ENCODE results near the gene ATP6V0A1. TPM values are rescaled to one million over a fixed set of nuclear protein-coding genes. Genes with fewer than 3 reads are reported as not detected.

ATP6V0A1 gene
- total RNA-seq, 1 experiment from 2014 or later = 54.6 TPM

- Histone ChIP-seq H3K9me3 (ENCODE audit: low read depth, low read length, poor library complexity, severe bottlenecking) (no peaks in the 10 kb centered on the region), H3K36me3 (ENCODE audit: insufficient read depth, low read length, poor library complexity, severe bottlenecking) (no peaks in the 10 kb centered on the region), H3K27me3 (replicated peaks; ENCODE audit: insufficient read depth, low read depth, low read length, poor library complexity) (no peaks in the 10 kb centered on the region), H3K4me3 (ENCODE audit: low read depth, low read length, poor library complexity, severe bottlenecking) (no peak overlapping the region), H3K27ac (ENCODE audit: low read depth, low read length, poor library complexity, severe bottlenecking) (peak overlapping the region; percentile 63), H3K4me1 (ENCODE audit: insufficient read depth, low read length, poor library complexity, severe bottlenecking) (peaks cover 29% of the 10 kb centered on the region)
- ChIA-PET CTCF (no interaction called here), POLR2A (ENCODE audit: low non-redundant PET) (no interaction called here)
- peak; percentile 22 for DNase-seq (ENCODE audit: low spot score)
- no TSS peak for BruUV-seq (replicated peaks)
- no peak for TF ChIP-seq CTCF (conservative IDR thresholded peaks at IDR 0.05; ENCODE audit: low read depth, low read length)
- TF ChIP-seq EZH2 (IDR thresholded peaks at IDR 0.05; ENCODE audit: borderline replicate concordance, low read depth, low read length, poor library complexity, severe bottlenecking) = no peak
- intact Hi-C loops (cut with micrococcal nuclease; ENCODE audit: unreplicated experiment) = loop anchor here (5.0 to 10.0 kb wide), 2 partner anchors 113 to 205 kb away; no protein-coding TSS in a partner anchor
Measured at GRCh38 chr17:42519546-42520491, 61.1 kb downstream of the ATP6V0A1 start.

GRCh38 chr17:42520540-42520951, 61.9 kb downstream of the ATP6V0A1 start:
- H3K4me1 ChIP-seq (ENCODE audit: insufficient read depth, low read length, poor library complexity, severe bottlenecking) = peaks cover 29% of the 10 kb centered on the region
- intact Hi-C loops (cut with micrococcal nuclease; ENCODE audit: unreplicated experiment) = loop anchor here (10.0 kb wide), 1 partner anchor 206 kb away; no protein-coding TSS in a partner anchor
- POLR2A ChIA-PET (ENCODE audit: low non-redundant PET) = interaction anchor here (0.6 kb wide), 1 partner anchor 20 kb away, joined by 4 read pairs; no protein-coding TSS in a partner anchor

GRCh38 chr17:42521036-42521435, 62.4 kb downstream of the ATP6V0A1 start:
- no peak overlapping the region for H3K27ac ChIP-seq (ENCODE audit: low read depth, low read length, poor library complexity, severe bottlenecking)
- no peaks in the 10 kb centered on the region for H3K27me3 ChIP-seq (replicated peaks; ENCODE audit: insufficient read depth, low read depth, low read length, poor library complexity)
- H3K4me1 ChIP-seq (ENCODE audit: insufficient read depth, low read length, poor library complexity, severe bottlenecking) = peaks cover 29% of the 10 kb centered on the region
- CTCF ChIA-PET = no interaction called here
- DNase-seq (ENCODE audit: low spot score) = no peak
- intact Hi-C loops (cut with micrococcal nuclease; ENCODE audit: unreplicated experiment) = loop anchor here (10.0 kb wide), 1 partner anchor 206 kb away; no protein-coding TSS in a partner anchor
- H3K36me3 ChIP-seq (ENCODE audit: insufficient read depth, low read length, poor library complexity, severe bottlenecking) = no peaks in the 10 kb centered on the region
- H3K9me3 ChIP-seq (ENCODE audit: low read depth, low read length, poor library complexity, severe bottlenecking) = no peaks in the 10 kb centered on the region
- BruUV-seq (replicated peaks) = no TSS peak
- H3K4me3 ChIP-seq (ENCODE audit: low read depth, low read length, poor library complexity, severe bottlenecking) = no peak overlapping the region
- TF ChIP-seq EZH2 (IDR thresholded peaks at IDR 0.05; ENCODE audit: borderline replicate concordance, low read depth, low read length, poor library complexity, severe bottlenecking) (no peak), CTCF (conservative IDR thresholded peaks at IDR 0.05; ENCODE audit: low read depth, low read length) (no peak)
- POLR2A ChIA-PET (ENCODE audit: low non-redundant PET) = interaction anchor here (0.6 kb wide), 1 partner anchor 19 kb away, joined by 4 read pairs; no protein-coding TSS in a partner anchor

More at GRCh38 chr17:42520540-42520951, 61.9 kb downstream of the ATP6V0A1 start:
- Histone ChIP-seq H3K27me3 (replicated peaks; ENCODE audit: insufficient read depth, low read depth, low read length, poor library complexity) (no peaks in the 10 kb centered on the region), H3K4me3 (ENCODE audit: low read depth, low read length, poor library complexity, severe bottlenecking) (no peak overlapping the region), H3K36me3 (ENCODE audit: insufficient read depth, low read length, poor library complexity, severe bottlenecking) (no peaks in the 10 kb centered on the region), H3K27ac (ENCODE audit: low read depth, low read length, poor library complexity, severe bottlenecking) (peak overlapping the region; percentile 63), H3K9me3 (ENCODE audit: low read depth, low read length, poor library complexity, severe bottlenecking) (no peaks in the 10 kb centered on the region)
- DNase-seq (ENCODE audit: low spot score) = no peak
- no TSS peak for BruUV-seq (replicated peaks)
- TF ChIP-seq EZH2 (IDR thresholded peaks at IDR 0.05; ENCODE audit: borderline replicate concordance, low read depth, low read length, poor library complexity, severe bottlenecking) (no peak), CTCF (conservative IDR thresholded peaks at IDR 0.05; ENCODE audit: low read depth, low read length) (0 out of 2 replicates have a peak, but pooled peaks have one; percentile 22)
- CTCF ChIA-PET = no interaction called here
